Forelimb muscle (tissue), 1 donor: Measurements from ENCODE around the gene DHRS4L2. TPM values are rescaled to one million over a fixed set of nuclear protein-coding genes. Genes with fewer than 3 reads are reported as not detected.
"Not testable (repeated sequence)": the region's sequence is repeated elsewhere in the genome, so short reads cannot be mapped to it uniquely, and the experiment has no call there.

Source experiments
- DNase-seq: peaks from one replicate; pipeline ENCODE4 v3.0.0-alpha.2; 2013; ENCODE audit warnings: low read depth
- polyA plus RNA-seq: library from polyadenylated mRNA; unstranded; fragments of 120-200 nt; gene quantifications from one replicate; pipeline ENCODE4 v1.2.1, GENCODE V29; 2013; ENCODE audit not compliant: insufficient read length

DHRS4L2 gene
- polyA plus RNA-seq, 1 donor: 9.2 TPM

DNA sequence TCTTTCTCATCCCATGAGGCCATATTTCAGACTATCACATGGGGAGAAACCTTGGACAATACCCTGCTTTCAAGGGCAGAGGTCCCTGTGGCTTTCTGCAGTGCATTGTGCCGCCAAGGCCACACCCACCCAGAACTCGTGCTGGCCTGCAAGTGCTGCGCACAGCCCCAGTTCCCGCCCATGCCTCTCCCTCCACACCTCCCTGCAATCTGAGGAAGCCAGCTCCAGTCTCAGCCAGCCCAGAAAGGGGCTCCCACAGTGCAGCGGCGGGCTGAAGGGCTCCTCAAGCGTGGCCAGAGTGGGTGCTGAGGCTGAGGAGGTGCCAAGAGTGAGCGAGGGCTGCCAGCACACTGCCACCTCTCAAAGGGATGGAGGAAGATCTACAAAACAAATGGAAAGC lies 15.6 kb upstream of the DHRS4L2 start:
- not testable (repeated sequence) for DNase-seq

DNA sequence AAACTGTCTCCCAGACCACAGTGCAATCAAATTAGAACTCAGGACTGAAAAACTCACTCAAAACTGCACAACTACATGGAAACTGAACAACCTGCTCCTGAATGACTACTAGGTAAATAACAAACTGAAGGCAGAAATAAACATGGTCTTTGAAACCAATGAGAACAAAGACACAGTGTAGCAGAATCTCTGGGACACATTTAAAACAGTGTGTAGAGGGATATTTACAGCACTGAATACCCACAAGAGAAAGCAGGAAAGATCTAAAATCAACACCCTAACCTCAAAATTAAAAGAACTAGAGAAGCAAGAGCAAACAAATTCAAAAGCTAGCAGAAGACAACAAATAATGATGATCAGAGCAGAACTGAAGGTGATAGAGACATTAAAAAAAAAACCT lies 14.7 kb upstream of the DHRS4L2 start:
- not testable (repeated sequence) for DNase-seq

DNA sequence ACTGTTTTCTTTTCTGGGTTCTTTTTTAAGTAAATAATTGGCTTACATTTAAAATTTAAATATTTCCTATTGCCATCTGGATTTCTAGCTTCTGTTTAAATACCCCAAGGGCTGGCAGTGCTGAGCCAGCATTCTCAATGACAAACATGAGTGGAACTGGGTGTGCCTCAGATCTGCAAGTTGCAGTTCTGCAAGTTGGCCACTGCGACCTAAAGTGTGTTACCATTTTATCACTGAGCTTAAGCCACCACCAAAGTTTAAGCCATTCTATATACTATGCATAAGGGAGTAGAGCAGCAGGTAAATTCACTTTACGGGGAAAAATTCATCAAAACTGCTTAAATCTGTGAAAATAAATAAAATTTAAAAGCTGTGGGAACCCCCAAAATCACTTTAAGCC lies 11.5 kb upstream of the DHRS4L2 start:
- not testable (repeated sequence) for DNase-seq

DNA sequence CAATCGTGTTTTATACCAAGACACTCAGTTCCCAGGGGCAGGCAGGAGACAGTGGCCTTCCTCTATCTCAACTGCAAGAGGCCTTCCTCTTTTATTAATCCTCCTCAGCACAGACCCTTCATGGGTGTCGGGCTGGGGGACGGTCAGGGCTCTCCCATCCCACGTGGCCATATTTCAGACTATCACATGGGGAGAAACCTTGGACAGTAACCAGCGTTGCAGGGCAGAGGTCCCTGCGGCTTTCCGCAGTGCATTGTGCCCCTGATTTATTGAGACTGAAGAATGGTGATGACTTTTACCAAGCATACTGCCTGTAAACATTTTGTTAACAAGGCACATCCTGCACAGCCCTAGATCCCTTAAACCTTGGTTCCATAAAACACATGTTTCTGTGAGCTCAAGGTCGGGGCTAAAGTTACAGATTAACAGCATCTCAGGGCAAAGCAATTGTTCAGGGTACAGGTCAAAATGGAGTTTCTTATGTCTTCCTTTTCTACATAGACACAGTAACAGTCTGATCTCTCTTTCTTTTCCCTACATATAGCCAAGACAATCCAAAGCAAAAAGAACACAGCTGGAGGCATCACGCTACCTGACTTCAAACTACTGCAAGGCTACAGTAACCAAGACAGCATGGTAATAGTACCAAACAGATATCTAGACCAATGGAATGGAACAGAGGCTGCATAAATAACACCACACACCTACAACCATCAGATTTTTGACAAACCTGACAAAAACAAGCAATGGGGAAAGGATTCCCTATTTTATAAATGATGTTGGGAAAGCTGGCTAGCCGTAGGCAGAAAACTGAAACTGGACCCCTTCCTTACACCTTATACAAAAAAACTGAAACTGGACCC lies 6.5 kb upstream of the DHRS4L2 start:
- DNase-seq: not testable (repeated sequence)

DNA sequence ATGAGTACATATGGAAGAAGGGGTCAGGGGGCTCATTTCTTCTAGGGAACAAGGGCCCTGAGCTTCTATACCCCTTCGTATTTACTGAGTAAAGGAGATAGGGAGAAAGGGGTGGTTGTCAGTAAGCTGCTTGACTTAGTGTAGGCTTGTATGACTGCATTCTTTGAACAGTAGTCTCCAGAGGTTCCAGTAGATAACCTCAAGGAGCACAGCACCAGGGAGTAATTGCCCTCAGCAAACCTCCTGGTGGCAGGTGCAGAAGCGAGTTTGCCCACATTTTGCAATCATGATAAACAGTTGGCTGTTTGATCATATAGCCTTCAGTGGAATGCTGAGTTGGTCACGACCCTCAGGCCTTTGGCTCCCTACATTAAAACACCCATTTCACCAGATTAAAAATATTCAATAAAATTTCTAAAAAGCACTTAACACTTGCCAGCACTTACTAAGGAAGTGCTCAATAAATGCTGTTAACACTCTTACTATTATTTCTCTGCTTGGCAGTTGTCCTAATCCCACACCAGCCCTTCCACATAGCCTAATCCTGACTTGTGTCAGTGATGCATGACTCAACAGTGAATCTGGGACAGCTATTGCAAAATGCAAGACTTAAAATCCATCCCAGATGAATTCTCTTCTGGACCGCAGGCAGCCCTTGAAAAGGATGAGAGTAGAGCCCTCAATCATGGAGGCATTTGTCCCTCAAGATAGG lies 3.7 kb upstream of the DHRS4L2 start:
- DNase-seq: no peak

DNA sequence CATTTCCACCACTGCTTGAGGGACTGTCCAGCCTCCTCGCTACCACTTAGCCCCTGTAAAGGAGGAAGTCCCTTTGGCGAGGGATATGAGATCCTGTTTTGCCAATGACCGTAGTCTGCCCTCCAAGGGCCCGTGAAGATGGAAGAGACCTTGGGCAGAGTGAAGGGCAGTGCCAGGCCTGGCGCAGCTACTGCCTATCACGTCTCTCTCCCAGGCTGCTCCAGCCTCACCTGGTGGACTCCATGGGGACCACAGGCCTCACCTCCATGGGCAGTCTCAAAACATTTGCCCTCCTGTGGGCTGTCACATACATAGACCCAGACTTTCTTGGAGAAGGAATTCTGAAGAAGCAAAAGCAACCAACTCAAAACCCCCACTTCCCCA lies 514 bp upstream of the DHRS4L2 start:
- not testable (repeated sequence) for DNase-seq

DNA sequence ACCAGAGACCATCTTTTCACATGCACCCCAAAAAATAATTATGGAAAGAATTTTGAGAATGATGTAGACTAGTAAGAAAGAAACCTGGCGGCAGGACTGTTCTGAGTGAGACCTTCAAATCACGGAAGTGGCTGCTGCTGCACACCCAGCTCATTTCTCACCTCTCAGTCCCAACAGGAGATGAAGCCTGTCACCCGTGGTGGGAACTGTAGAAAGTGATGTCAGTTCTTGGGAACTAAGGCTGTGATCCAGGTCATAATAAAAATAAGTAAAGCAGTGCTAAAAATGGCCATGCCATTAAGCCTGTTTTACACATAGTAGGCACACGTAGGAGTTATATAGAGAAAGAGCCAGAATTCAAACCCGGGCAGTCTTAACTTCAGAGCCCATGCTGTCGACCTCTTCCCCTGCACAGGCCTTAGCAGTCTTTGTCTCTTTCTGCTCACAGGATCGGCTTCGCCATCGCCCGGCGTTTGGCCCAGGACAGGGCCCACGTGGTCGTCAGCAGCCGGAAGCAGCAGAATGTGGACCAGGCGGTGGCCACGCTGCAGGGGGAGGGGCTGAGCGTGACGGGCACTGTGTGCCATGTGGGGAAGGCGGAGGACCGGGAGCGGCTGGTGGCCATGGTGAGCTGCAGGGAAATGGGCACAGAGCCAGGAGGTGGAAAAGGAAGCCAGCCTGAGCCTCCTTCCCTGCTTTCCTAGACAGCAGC lies 1.2 kb downstream of the DHRS4L2 start:
- DNase-seq: not testable (repeated sequence)

DNA sequence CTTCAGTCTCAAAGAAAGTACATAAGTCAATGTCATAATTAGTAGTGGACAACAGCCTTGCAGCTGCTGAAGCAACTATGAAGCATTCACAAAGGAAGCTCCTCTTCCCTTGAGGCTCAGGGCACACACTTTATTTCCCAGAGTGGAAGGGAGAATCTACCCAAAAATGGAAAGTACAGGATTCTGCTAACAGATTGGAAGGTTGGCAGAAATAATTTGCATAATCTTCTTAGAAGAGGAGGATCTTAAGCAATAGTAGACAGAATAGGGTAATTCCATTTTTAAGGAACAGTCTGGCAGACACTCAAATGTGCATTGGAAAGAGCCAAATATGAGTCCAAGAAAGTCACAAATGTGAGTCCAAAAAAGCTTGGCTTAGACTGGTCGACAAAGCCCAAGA lies 2.2 kb downstream of the DHRS4L2 start:
- not testable (repeated sequence) for DNase-seq

DNA sequence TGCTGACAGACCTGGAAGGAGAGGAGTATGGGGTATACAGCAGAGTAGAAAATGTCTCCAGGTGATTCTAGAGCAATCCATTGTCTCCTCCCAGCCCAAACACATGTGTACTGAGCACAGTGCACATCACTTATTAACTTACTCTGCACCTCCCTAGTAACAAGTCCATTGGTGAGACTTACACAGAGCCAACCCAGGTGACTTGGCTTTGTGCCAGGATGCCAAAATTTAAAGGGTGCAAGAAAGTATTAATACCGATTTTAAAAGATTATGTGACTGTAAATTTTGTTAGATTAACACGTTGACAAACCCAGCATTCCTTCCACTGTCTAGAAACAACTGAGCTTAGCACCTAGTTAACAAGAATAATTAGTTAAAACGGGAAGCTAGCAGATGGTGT lies 4.3 kb downstream of the DHRS4L2 start:
- not testable (repeated sequence) for DNase-seq

DNA sequence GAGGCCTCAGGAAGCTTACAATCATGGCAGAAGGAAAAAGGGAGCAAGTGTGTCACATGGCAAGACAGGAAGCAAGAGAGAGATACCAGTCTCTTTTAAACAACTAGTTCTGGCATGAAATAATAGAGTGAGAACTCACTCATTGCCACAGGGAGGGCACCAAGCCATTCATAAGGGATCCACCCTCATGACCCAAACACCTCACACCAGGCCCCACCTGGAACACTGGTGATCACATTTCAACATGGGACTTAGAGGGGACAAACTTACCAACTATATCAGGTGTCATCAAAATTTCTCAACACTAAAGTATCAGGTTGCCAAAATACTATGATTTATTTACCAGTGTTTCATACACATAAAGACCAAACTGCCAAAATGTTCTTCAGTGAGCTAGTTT lies 7.3 kb downstream of the DHRS4L2 start:
- not testable (repeated sequence) for DNase-seq

DNA sequence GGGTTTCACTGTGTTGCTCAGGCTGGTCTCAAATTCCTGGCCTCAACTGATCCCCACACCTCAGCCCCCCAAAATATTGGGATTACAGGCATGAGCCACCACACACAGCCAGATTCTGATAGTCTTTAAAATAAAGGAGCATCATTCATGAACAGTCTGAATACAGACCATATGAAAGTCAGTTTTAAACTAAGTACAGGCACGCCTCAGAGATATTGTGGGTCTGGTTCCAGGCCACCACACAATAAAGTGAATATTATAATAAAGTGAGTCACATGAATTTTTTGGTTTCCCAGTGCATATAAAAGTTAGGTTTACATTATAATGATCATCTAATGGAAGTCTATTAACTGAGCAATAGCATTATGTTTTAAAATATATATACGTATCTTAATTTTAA lies 8.1 kb downstream of the DHRS4L2 start:
- DNase-seq: not testable (repeated sequence)

DNA sequence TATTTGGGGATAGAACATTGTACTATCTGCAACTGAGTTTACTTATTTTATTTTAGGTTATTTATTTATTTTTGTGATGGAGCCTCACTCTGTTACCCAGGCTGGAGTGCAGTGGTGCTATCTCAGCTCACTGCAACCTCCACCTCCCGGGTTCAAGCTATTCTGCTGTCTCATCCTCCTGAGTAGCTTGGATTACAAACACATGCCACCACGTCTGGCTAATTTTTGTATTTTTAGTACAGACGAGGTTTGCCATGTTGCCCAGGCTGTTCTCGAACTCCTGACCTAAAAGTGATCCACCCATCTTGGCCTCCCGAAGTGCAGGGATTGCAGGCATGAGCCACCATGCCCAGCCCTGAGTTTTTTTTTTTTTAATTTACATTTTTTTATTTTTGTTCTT lies 10.9 kb downstream of the DHRS4L2 start:
- DNase-seq: not testable (repeated sequence)

DNA sequence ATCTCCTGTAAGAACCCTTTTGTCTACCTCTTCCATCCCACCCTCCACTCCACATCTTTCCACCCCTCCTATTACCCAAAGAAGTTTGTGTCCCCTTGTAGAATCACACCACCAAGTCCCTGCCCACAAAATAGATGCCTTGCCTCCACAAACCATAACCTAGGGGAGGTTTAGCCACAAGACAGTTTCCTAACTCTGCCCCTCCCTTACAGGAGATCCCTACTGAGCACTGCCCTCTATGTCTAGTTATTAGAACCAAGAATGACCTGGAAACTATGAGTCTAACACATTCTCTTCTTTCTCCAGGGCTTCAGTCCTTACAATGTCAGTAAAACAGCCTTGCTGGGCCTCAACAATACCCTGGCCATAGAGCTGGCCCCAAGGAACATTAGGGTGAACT lies 12.3 kb downstream of the DHRS4L2 start:
- not testable (repeated sequence) for DNase-seq

DNA sequence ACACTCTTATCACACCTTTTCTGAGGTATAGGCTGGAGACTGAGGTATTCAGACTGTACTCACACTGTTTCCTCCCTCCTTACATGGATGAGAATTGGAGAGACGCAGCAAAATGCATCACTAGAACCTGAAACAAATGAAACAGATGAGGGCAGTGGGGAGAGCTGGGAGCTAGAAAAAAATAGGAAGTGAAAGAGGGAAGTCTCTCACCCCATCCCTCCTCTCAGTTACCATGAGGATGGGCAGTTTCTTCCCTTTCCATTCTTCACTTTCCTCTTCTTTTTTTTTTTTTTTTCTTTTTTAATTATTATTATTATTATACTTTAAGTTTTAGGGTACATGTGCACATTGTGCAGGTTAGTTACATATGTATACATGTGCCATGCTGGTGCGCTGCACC lies 12.9 kb downstream of the DHRS4L2 start:
- not testable (repeated sequence) for DNase-seq

DNA sequence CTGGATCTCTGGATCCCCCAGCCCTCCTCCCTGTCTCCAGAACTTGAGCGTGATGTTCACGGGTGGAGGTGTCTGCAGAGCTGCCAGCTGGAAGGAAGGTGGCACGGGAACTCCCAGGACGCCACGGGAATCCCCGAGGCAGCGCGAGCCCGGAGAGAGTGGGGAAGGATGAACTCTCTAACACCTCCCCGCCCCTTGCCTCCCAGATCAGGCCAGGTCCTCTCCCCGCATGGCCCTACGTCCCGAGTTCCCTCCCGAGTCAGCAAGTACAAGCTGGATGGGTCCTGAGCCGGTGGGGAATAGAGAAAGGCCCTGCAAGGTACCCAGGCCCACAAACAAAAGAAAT lies 17.7 kb downstream of the DHRS4L2 start:
- not testable (repeated sequence) for DNase-seq

DNA sequence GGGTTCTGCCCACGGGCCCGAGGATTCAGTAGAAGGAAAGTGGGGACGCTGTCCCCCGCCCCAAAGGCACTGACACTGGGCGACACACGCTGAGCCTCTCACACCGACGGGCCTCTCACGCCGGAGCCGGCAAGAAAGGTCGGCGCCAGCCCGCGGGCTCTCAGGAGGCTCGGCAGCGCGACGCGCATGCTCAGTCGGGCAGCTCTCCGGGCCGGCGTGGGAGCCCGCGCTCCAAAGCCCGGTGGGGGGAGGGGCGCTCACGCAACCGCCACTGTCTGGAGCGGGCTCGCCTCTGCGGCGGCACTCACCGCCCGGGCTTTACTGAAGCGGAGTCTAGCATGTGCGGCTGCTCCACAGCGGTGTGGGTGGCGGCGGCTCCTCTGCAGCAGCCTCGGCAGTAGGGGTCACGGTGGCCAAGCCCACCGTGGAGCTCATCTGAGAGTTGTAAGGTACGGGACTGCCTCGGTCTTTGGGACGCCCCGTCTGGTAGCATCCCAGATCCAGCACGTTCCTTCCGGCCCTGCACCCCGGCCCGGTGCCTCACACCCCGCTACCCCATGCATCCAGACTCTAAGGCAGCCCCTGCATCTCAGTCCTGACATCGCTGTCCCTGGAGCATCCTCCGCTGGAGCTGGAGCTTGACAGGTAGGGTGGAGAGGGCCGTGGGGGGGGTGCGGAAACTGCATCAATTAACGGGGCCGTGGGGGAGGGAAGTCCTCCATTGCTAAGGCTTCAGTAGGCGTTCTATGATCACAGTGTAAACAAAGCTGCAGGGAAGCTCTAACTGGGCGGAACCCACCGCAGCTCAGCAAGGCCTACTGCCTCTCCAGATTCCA lies 18.3 kb downstream of the DHRS4L2 start:
- DNase-seq: not testable (repeated sequence)

DNA sequence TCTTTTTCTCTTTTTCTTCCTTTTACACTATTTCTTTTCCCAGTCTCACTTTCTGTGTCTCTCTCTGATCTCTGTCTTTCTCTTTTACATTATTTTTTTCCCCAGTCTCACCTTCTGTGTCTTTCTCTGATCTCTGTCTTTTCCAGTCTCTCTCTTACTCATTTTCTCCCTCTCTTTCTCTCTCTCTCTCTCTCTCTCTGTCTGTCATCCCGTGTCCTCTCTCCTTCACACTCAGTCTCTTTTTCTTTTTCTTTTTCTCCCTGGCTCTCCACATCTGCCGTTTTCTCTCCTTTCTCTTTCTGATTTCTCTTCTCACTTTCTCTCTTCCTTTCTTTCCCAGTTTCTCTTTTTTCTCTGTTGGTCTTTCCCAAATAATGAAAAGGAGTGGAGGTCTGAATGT lies 22.3 kb downstream of the DHRS4L2 start:
- DNase-seq: no peak

DNA sequence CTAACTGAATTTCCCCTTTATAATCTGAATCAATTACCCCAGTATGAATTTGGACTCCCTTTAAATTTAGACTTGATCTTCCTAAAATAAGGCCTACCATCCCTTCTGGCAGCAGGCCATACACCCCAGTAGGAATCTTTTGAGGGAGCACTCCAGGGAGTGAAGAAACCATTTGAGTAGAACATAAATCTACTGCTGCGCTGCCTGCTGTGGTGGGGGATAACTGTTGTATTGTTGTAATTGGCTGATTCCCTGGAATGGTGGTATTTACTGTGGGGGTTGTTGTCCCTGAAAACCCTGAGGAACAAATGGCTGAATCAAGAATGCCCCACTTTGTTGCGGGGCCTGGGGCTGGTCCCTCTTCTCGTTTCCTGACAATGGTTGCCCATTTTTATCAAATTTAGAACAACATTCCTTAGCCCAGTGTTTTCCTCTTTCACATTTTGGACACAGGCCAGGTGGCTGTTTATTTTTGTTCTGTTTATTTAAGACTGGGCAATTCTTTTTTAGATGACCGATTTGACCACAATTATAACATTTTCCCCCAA lies 24.1 kb downstream of the DHRS4L2 start:
- DNase-seq: not testable (repeated sequence)

DNA sequence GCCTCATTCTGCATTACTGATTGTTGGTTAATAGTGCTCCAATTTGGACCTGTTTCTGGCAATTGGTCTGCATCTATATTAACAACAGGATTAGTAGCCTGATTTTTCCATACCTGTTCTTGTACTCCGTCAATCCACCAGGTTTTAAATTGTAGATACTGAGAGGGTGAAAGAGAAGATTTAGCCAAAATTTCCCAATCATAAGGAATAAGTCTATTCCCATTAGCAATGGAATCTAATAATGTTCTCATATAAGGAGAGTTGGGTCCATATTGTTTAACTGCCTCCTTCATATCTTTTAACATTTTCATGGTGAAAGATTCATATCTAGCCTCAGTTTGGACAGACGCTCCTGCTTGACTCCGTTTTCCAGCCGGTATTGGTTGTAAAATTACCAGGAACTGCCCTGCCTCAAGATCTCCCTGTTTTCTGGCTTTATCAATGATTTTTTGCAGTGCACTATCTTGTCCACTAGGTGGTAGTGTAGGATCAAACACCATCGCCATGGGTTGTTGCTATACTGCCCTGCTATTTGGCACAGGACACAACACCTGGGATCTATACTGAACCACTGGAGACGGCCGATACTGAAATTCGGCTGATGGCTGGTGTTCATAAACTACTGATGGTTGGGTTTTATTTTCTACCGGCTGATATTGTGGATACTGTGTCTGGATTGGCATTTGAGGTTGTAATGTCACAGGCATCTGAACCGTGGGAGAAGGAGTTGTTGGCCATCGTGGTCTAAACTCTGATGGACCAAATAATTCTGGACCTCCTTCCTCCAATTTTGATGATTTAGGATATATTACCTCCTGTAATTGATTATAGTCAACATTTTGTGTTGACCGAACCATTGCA lies 25.2 kb downstream of the DHRS4L2 start:
- no peak for DNase-seq

DNA sequence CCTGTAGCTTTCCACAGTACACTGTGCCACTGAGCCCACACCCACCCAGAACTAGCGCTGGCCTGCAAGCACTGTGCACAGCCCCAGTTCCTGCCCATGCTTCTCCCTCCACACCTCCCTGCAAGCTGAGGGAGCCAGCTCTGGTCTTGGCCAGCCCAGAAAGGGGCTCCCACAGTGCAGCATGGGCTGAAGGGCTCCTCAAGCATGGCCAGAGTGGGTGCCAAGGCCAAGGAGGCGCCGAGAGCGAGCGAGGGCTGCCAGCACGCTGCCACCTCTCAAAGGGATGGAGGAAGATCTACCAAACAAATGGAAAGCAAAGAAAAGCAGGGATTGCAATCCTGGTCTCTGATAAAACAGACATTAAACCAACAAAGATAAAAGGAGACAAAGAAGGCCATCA lies 27.0 kb downstream of the DHRS4L2 start:
- not testable (repeated sequence) for DNase-seq
